ENCODE data around the gene FBN3.

GRCh38 chr19:8135946-8136618, 13.3 kb downstream of the FBN3 start:
- TF ChIP-seq TARDBP (IDR thresholded peaks at IDR 0.05): no peak
- no peak for TF ChIP-seq FOXM1 (IDR thresholded peaks at IDR 0.05; ENCODE audit: borderline replicate concordance)
- TF ChIP-seq FOXA1 (IDR thresholded peaks at IDR 0.05): no peak
- TF ChIP-seq ELF4 (IDR thresholded peaks at IDR 0.05): no peak
- TF ChIP-seq NFRKB (IDR thresholded peaks at IDR 0.05): no peak
- TF ChIP-seq ZNF384 (IDR thresholded peaks at IDR 0.05): no peak
- TF ChIP-seq SUZ12 (IDR thresholded peaks at IDR 0.05): no peak
- TF ChIP-seq HDGF (IDR thresholded peaks at IDR 0.05; ENCODE audit: borderline replicate concordance): no peak
- TF ChIP-seq ARNT (IDR thresholded peaks at IDR 0.05): no peak
- TF ChIP-seq FOXK2 (IDR thresholded peaks at IDR 0.05): no peak
- TF ChIP-seq SP1 (IDR thresholded peaks at IDR 0.05): no peak
- no peak for TF ChIP-seq CTBP1 (IDR thresholded peaks at IDR 0.05; ENCODE audit: borderline replicate concordance)
- TF ChIP-seq BHLHE40 (IDR thresholded peaks at IDR 0.05; ENCODE audit: borderline replicate concordance): no peak
- no peak for TF ChIP-seq PKNOX1 (IDR thresholded peaks at IDR 0.05)
